IMR-90 (cell line): ENCODE data around the gene SPPL2B. TPM values are rescaled to one million over a fixed set of nuclear protein-coding genes. Genes with fewer than 3 reads are reported as not detected.

Source experiments
- ATAC-seq: fragments of 200-7000 bp; cut with Tn5 transposase; 2 replicates; pipeline ENCODE4 v1.9.1; 2020; ENCODE audit warnings: low read depth, mild to moderate bottlenecking, moderate library complexity
- BruUV-seq: library from RNA; stranded (reverse); fragments of 400-500 nt; replicated peaks from 2 replicates; lab custom pipeline; 2021; lab: Mats Ljungman, UMichigan
- CTCF ChIA-PET: fragments of 300-600 bp; formaldehyde crosslinking; extraction: SDS; loops from one replicate; lab custom pipeline; 2021; ENCODE audit warnings: antibody characterized with exemption; lab: Yijun Ruan, JAX
- POLR2A ChIA-PET: fragments of 300-600 bp; sonication (Branson Sonifier 250); formaldehyde crosslinking; loops from one replicate; lab custom pipeline; 2022; ENCODE audit warnings: antibody characterized with exemption; ENCODE audit not compliant: unreplicated experiment; lab: Charles Lee
- DNase-seq: peaks from one replicate; pipeline ENCODE4 v3.0.0; 2013
- H2AFZ ChIP-seq: replicated peaks from 2 replicates; pipeline ENCODE3; 2013; ENCODE audit warnings: low read length, mild to moderate bottlenecking; ENCODE audit not compliant: poor library complexity
- H2AK5ac ChIP-seq: 2 replicates; pipeline ENCODE4 v1.6.1; 2013; ENCODE audit warnings: low read depth, low read length, inconsistent platforms
- H2AK9ac ChIP-seq: replicated peaks from 2 replicates; pipeline ENCODE3; 2013; ENCODE audit warnings: mild to moderate bottlenecking, low read depth, low read length, moderate library complexity; ENCODE audit not compliant: poor library complexity
- H2BK120ac ChIP-seq: 2 replicates; pipeline ENCODE4 v1.6.1; 2013; ENCODE audit warnings: low read depth, low read length, inconsistent platforms
- H2BK15ac ChIP-seq: 3 replicates; pipeline ENCODE4 v1.6.1; 2013; ENCODE audit warnings: low read depth, low read length, inconsistent platforms
- H2BK20ac ChIP-seq: 2 replicates; pipeline ENCODE4 v1.6.1; 2013; ENCODE audit warnings: low read depth, mild to moderate bottlenecking, inconsistent platforms, low read length, moderate library complexity
- H2BK5ac ChIP-seq: 2 replicates; pipeline ENCODE4 v1.6.1; 2013; ENCODE audit warnings: mild to moderate bottlenecking, low read depth, low read length, inconsistent platforms; ENCODE audit not compliant: poor library complexity, severe bottlenecking
- H3K14ac ChIP-seq: replicated peaks from 2 replicates; pipeline ENCODE4 v1.6.1; 2013; ENCODE audit warnings: low read depth, low read length, inconsistent platforms
- H3K18ac ChIP-seq: 2 replicates; pipeline ENCODE4 v1.6.1; 2013; ENCODE audit warnings: low read depth, low read length, control low read depth
- H3K23ac ChIP-seq: 2 replicates; pipeline ENCODE4 v1.6.1; 2013; ENCODE audit warnings: low read depth, low read length, inconsistent platforms
- H3K27ac ChIP-seq: 2 replicates; pipeline ENCODE4 v1.5.1; 2013; ENCODE audit warnings: mild to moderate bottlenecking, control low read depth, low read length; ENCODE audit not compliant: insufficient read depth
- H3K27me3 ChIP-seq: 2 replicates; pipeline ENCODE4 v1.6.1; 2013; ENCODE audit warnings: low read length; ENCODE audit not compliant: control insufficient read depth, insufficient read depth
- H3K36me3 ChIP-seq: 2 replicates; pipeline ENCODE4 v1.6.1; 2013; ENCODE audit warnings: low read length, mixed read lengths; ENCODE audit not compliant: control insufficient read depth, insufficient read depth
- H3K4ac ChIP-seq: 2 replicates; pipeline ENCODE4 v1.6.1; 2013; ENCODE audit warnings: low read depth, low read length, inconsistent platforms
- H3K4me1 ChIP-seq: 2 replicates; pipeline ENCODE4 v1.6.1; 2013; ENCODE audit warnings: low read length, mixed read lengths; ENCODE audit not compliant: control insufficient read depth, insufficient read depth
- H3K4me2 ChIP-seq: 2 replicates; pipeline ENCODE4 v1.6.1; 2013; ENCODE audit warnings: low read depth, mild to moderate bottlenecking, control low read depth, low read length, moderate library complexity
- H3K4me3 ChIP-seq: 2 replicates; pipeline ENCODE4 v1.5.1; 2013; ENCODE audit warnings: low read depth, mild to moderate bottlenecking, control low read depth, low read length, moderate library complexity; ENCODE audit not compliant: insufficient read depth
- H3K56ac ChIP-seq: 2 replicates; pipeline ENCODE4 v1.6.1; 2013; ENCODE audit warnings: low read length, inconsistent platforms; ENCODE audit not compliant: insufficient read depth; ENCODE audit errors: extremely low read depth
- H3K79me1 ChIP-seq, 2 experiments: 2 replicates each; pipeline ENCODE4 v1.6.1; 2013; ENCODE audit warnings: low read length in 2 of 2, inconsistent platforms in 1 of 2, low read depth in 1 of 2
- H3K9ac ChIP-seq: 2 replicates; pipeline ENCODE4 v1.6.1; 2013; ENCODE audit warnings: low read depth, low read length, control low read depth
- H3K9me1 ChIP-seq: 2 replicates; pipeline ENCODE4 v1.6.1; 2013; ENCODE audit warnings: low read length, inconsistent platforms; ENCODE audit not compliant: insufficient read depth
- H3K9me3 ChIP-seq: 2 replicates; pipeline ENCODE4 v1.6.1; 2013; ENCODE audit warnings: low read length; ENCODE audit not compliant: control insufficient read depth, insufficient read depth
- H4K20me1 ChIP-seq: 2 replicates; pipeline ENCODE4 v1.6.1; 2013; ENCODE audit warnings: low read length, inconsistent platforms; ENCODE audit not compliant: insufficient read depth
- H4K5ac ChIP-seq: 2 replicates; pipeline ENCODE4 v1.6.1; 2013; ENCODE audit warnings: mild to moderate bottlenecking, low read depth, low read length, control low read depth
- H4K8ac ChIP-seq, 2 experiments: 2 replicates each; pipeline ENCODE4 v1.6.1; 2013; ENCODE audit warnings: low read depth in 2 of 2, low read length in 2 of 2, control low read depth in 1 of 2, inconsistent platforms in 1 of 2
- H4K91ac ChIP-seq: 2 replicates; pipeline ENCODE4 v1.6.1; 2013; ENCODE audit warnings: low read depth, low read length, inconsistent platforms; ENCODE audit not compliant: insufficient read depth
- BHLHE40 ChIP-seq: fragments of 150-350 bp; IDR thresholded peaks from 2 replicates; pipeline ENCODE4 v1.6.1; 2016; ENCODE audit warnings: mild to moderate bottlenecking, low read depth, low read length
- CEBPB ChIP-seq: IDR thresholded peaks from 2 replicates; pipeline ENCODE4 v1.6.1; 2012; ENCODE audit warnings: low read depth, low read length, improper control_type of control experiment
- CHD1 ChIP-seq: IDR thresholded peaks from 2 replicates; pipeline ENCODE4 v1.6.1; 2012; ENCODE audit warnings: low read depth, low read length, improper control_type of control experiment
- FOS ChIP-seq: fragments of 150-350 bp; IDR thresholded peaks from 2 replicates; pipeline ENCODE4 v1.6.1; 2016; ENCODE audit warnings: low read depth, low read length
- MAFK ChIP-seq: IDR thresholded peaks from 2 replicates; pipeline ENCODE4 v1.6.1; 2012; ENCODE audit warnings: low read depth, low read length, improper control_type of control experiment
- MAZ ChIP-seq: IDR thresholded peaks from 2 replicates; pipeline ENCODE4 v1.6.1; 2012; ENCODE audit warnings: low read depth, mild to moderate bottlenecking, low read length, improper control_type of control experiment, moderate library complexity, borderline replicate concordance
- NFE2L2 ChIP-seq: fragments of 150-350 bp; IDR thresholded peaks from 2 replicates; pipeline ENCODE4 v1.6.1; 2016; ENCODE audit warnings: low read depth, mild to moderate bottlenecking, low read length
- RAD21 ChIP-seq: IDR thresholded peaks from 2 replicates; pipeline ENCODE4 v1.6.1; 2012; ENCODE audit warnings: low read length, improper control_type of control experiment
- RCOR1 ChIP-seq: IDR thresholded peaks from 2 replicates; pipeline ENCODE4 v1.6.1; 2012; ENCODE audit warnings: mild to moderate bottlenecking, low read length, improper control_type of control experiment; ENCODE audit not compliant: insufficient replicate concordance
- SMC3 ChIP-seq: fragments of 150-350 bp; IDR thresholded peaks from 2 replicates; pipeline ENCODE4 v1.6.1; 2016; ENCODE audit warnings: low read depth, mild to moderate bottlenecking, antibody characterized with exemption, low read length, moderate library complexity
- WGBS, 2 experiments: methylation state at CpG; one replicate each; pipeline versions ENCODE4 v1.1.5 to v1.1.7; 2013; ENCODE audit warnings: missing lambda C conversion rate in 2 of 2; ENCODE audit not compliant: insufficient read length in 1 of 2; ENCODE audit errors: extremely low coverage in 2 of 2; 5-methylcytosine and 5-hydroxymethylcytosine counted together
- dilution Hi-C: fragments of 300-500 bp; cut with HindIII; formaldehyde crosslinking; loops from one replicate; pipeline ENCODE4 v1.14.3; 2018; ENCODE audit warnings: low sequenced_read_pairs; ENCODE audit not compliant: unreplicated experiment
- in situ Hi-C: fragments of 300-500 bp; cut with MboI; formaldehyde crosslinking; loops from 3 replicates; pipeline ENCODE4 v1.14.3; 2019; ENCODE audit warnings: low sequenced_read_pairs, inconsistent platforms, mixed read lengths
- intact Hi-C: fragments of 100-400 bp; cut with micrococcal nuclease; formaldehyde crosslinking; loops from 2 replicates; pipeline ENCODE4 v1.10.0; 2022
- polyA plus RNA-seq, 3 experiments: library from polyadenylated mRNA; depleted of rRNA; stranded (reverse); fragments of >200 nt; gene quantifications; 2 replicates each; pipeline ENCODE4 v1.2.3, GENCODE V29; 2012; ENCODE audit warnings: low replicate concordance in 1 of 3
- total RNA-seq: library from RNA; depleted of rRNA; stranded (reverse); fragments of >200 nt; gene quantifications from 2 replicates; pipeline ENCODE4 v1.2.3, GENCODE V29; 2012
- TF ChIP-seq, protein P1 (sequence below): fragments of 150-350 bp; IDR thresholded peaks from 2 replicates; pipeline ENCODE4 v1.6.1; 2016; ENCODE audit warnings: low read depth, mild to moderate bottlenecking, low read length, moderate library complexity, borderline replicate concordance

Gene SPPL2B
- total and polyA plus RNA-seq, 2 of the 4 experiments (the other 2 are of a cell fraction) = 3.4 to 45.7 TPM

DNA sequence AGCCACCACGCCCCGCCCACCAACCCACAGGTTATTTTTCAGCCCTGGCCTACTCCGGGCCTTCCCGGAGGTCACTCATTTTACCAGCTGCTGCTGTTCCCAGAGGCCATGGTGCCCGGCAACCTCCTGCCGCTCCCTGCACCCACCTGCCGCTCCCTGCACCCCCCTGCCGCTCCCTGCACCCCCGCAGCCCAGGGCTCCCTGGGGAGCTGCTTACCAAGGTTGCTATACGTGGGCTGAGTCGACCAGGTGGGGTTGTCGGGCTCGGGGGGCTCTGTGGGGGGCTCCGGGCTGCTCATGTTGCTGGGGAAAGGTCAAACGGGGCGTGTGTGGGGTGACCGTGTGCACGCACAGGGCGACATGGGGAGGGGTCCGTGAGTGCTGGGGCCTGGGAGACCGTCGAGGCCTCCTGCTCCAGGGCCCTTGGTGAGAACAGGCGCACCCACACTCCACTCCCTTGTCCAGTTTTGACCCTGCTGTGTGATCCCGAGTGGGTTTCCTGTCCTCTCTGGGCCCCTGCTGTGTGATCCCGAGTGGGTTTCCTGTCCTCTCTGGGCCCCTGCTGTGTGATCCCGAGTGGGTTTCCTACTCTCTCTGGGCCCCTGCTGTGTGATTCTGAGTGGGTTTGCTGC lies 47.7 kb upstream of the SPPL2B start:
- Histone ChIP-seq H3K4me3 (no peak overlapping the region), H3K9me3 (no peaks in the 10 kb centered on the region), H3K27ac (no peak overlapping the region), H3K23ac (no peak overlapping the region), H3K27me3 (peaks cover 2% of the 10 kb centered on the region; the same call in 1 of the 2 replicates), H2BK5ac (no peak overlapping the region), H2BK20ac (no peak overlapping the region), H3K14ac (no peak overlapping the region), H3K36me3 (peaks cover 4% of the 10 kb centered on the region; the same call in 1 of the 2 replicates), H4K8ac (no peak overlapping the region), H3K9ac (no peak overlapping the region), H2BK120ac (no peak overlapping the region), H2AK5ac (no peak overlapping the region), H3K18ac (no peak overlapping the region), H2BK15ac (no peak overlapping the region), H2AK9ac (no peak overlapping the region), H3K4ac (no peak overlapping the region), H3K4me1 (peaks cover 7% of the 10 kb centered on the region), H2AFZ (no peak overlapping the region), H4K20me1 (peaks cover 14% of the 10 kb centered on the region), H3K79me1 (peaks cover 0 to 12% of the 10 kb centered on the region in 2 experiments; a peak in 1 of 4 replicates), H3K9me1 (no peaks in the 10 kb centered on the region), H3K56ac (no peak overlapping the region), H4K5ac (no peak overlapping the region), H3K4me2 (no peak overlapping the region), H4K91ac (no peak overlapping the region)
- in situ Hi-C loops (no loop called here), intact Hi-C loops (no loop called here), dilution Hi-C loops (no loop called here)
- DNase-seq = no peak
- ATAC-seq = no peak
- ChIA-PET POLR2A (no interaction called here), CTCF (no interaction called here)
- BruUV-seq = no TSS peak
- TF ChIP-seq BHLHE40 (no peak), CEBPB (no peak), NFE2L2 (no peak), RCOR1 (no peak), FOS (no peak), SMC3 (no peak), MAFK (no peak), RAD21 (no peak), MAZ (no peak), CHD1 (no peak)
- TF ChIP-seq, protein P1, sequence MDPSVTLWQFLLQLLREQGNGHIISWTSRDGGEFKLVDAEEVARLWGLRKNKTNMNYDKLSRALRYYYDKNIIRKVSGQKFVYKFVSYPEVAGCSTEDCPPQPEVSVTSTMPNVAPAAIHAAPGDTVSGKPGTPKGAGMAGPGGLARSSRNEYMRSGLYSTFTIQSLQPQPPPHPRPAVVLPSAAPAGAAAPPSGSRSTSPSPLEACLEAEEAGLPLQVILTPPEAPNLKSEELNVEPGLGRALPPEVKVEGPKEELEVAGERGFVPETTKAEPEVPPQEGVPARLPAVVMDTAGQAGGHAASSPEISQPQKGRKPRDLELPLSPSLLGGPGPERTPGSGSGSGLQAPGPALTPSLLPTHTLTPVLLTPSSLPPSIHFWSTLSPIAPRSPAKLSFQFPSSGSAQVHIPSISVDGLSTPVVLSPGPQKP = no peak
- 84% methylated on average over 8 of the region's 26 CpGs; no CpG with 5 or more reads in 1 of the 2 experiments for WGBS, 2 experiments
